ENCODE data around the gene LARP1.
A peak's percentile ranks its signal among the peaks of the same experiment; 100 is the strongest.

Gene LARP1

DNA sequence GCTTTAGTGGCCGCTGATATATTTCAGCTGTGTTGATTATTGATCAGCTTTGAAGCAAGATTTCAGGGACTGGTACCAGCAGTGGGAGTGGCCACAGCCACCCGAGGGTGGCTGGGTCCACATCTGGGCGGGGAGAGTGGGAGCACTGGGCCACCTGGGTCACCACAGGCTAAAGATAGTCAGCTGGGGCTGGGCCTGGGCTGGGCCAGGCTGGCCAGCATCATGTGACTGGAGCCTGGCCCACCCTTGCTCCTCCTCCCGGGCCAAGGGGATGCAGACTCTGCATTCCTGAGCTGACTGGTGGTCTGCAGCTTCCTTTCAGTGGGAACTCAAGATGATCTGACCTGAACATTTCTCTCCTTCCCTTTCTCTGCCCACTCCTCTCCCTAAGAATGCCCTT, 27.1 kb downstream of the LARP1 start:
- in situ Hi-C loops (cut with HindIII; ENCODE audit: low pct_ligation_motif_present, low pct_unique_long_range_greater_than_20kb, low sequenced_read_pairs): no loop called here

DNA sequence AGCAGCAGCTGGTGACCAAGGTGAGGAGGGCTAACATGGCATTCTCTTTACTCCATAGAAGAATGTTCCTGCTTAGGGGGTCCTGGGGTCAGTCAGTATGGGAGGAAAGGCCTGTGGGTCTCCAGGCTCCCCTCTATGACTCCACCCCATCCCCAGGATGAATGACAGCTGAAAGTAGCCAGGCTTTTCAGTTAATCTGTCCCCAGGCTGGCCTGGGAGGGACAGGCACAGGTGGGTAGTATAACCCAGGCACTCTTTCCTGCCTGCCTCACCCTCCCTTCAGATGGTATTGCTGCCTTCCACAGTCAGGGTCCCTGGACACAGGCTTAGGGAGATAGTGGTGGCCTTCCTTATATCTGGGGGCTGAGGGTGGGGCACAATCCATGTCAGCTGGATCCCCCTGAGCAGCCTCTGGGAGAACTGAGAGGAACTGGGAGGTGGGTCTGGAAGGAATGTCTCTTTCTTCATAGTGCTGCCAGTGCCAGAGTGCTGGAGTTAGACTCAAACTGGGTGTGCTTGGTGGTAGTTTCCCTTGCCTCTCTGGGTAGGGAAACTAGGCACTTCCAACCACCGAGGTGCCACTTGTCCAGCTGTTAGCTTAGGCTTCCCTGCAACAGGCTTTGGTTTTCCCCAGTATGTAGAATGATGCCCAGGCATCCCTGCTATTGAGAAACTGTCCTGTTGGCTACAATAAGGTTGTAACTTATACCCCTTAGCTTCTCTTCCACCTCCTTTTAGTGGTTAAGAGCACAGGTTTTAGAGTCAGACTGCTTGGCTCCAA, 27.8 kb downstream of the LARP1 start:
- no peak for DNase-seq
- in situ Hi-C loops (cut with HindIII; ENCODE audit: low pct_ligation_motif_present, low pct_unique_long_range_greater_than_20kb, low sequenced_read_pairs): no loop called here

More for the DNA sequence above, 27.1 kb downstream of the LARP1 start:
- no peak for DNase-seq

DNA sequence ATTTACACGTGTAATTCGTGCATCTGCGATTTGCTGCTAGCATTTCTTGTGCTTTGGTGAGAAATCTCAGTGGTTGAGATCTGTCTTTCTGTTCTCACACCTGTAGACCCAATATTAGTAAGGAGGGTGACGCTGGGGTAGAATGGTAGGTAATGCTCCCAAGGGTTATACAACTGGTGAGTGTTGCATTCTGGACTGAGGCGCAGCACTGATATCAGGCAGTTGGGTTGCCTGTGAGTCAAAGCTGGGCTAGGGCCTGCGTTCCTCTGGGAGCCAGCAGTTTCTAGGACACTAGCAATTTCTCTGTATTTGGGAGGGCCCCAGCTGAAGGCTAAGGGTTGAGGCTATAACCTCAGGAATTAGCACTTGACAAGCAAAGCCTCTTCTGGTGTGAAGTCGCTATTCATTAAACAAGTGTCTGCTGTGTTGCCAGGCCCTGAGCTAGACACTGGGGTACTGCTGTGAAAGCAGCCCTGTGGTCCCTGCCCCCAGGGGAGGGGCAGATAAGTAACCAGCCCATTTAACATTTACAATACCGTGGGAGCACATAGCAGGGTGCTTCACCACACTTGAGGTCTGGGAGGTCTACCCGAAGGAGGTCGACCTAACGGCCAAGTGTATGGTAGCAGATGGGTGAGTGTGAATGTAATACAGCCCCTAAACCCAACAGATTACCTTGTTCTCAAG, 28.7 kb downstream of the LARP1 start:
- DNase-seq: no peak
- in situ Hi-C loops (cut with HindIII; ENCODE audit: low pct_ligation_motif_present, low pct_unique_long_range_greater_than_20kb, low sequenced_read_pairs): no loop called here

DNA sequence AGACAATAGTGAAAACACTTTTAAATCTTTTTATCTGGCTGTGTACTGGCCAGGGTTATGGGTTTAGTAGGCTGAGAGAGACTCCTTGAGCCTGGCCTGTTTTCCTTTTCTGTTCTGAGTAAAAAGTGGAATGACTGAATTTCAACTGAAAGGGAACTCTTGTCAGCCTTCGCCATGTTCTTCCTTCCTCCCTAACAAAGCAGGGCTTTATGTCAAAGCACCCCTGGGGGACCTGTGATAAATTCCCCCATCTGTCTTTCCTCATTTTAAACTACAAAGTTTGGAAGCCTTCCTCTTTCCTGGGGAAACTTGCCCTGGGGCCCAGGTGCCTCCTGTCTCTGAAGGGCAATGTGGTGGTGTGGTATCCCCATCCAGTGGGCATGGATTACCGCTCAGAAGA, 29.7 kb downstream of the LARP1 start:
- no peak for DNase-seq
- in situ Hi-C loops (cut with HindIII; ENCODE audit: low pct_ligation_motif_present, low pct_unique_long_range_greater_than_20kb, low sequenced_read_pairs): no loop called here

DNA sequence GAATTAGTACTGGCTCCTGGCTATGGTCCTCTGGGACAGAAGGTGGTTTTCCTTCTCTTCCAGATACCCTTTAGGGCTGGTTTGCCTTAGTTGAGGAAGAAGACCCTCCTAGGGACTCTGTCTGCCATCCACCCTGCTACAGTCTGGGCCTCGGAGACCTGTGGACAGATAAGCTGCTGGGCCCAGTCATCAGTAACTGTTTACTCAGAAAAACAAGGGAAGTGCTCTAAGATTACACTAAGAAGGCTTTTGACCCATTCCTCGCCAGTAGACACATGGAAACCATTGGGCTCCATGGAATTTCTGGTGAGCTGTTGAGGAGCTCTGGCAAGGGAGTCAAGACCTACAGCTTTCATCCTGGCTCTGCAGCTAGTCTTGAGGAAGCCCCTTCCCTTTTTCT, 31.2 kb downstream of the LARP1 start:
- DNase-seq: no peak
- in situ Hi-C loops (cut with HindIII; ENCODE audit: low pct_ligation_motif_present, low pct_unique_long_range_greater_than_20kb, low sequenced_read_pairs): no loop called here

DNA sequence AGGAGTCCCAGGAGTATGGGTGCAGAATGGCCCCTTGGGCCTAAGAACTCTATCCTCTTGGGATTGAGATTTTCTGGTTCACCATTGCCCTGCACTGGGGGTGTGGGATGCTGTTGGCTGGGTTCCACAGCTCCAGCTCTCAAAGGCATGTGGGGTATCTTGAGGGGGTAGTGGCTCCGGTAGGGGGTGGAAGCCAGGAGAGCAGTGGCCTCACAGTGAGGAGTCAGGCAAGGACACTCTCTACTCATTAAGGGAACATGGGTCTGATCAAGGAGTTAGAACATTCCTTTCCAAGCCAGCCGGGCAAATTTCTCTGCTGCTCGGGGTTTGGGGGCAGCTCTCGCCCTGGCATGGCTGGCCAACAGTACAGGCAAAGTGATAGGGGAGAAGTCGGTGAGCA, 33.0 kb downstream of the LARP1 start:
- no peak for DNase-seq
- in situ Hi-C loops (cut with HindIII; ENCODE audit: low pct_ligation_motif_present, low pct_unique_long_range_greater_than_20kb, low sequenced_read_pairs): no loop called here

DNA sequence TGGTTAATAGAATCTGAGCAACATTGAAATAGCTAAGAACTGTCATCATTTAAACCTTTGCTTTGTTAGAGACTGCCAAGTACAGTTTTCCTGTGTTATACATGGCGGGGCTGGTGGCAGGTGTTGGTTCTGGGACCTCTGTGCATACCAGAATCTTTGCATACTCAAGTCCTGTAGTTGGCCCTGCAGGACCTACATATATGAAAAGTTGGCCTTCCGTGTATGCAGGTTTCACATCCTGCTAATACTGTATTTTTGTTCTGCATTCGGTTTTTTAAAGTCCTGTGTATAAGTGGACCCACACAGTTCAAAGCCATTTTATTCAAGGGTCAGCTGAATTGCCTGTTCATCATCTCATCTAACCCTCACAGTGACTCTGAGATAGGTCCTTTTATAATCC, 36.4 kb downstream of the LARP1 start:
- DNase-seq: no peak
- in situ Hi-C loops (cut with HindIII; ENCODE audit: low pct_ligation_motif_present, low pct_unique_long_range_greater_than_20kb, low sequenced_read_pairs): no loop called here

DNA sequence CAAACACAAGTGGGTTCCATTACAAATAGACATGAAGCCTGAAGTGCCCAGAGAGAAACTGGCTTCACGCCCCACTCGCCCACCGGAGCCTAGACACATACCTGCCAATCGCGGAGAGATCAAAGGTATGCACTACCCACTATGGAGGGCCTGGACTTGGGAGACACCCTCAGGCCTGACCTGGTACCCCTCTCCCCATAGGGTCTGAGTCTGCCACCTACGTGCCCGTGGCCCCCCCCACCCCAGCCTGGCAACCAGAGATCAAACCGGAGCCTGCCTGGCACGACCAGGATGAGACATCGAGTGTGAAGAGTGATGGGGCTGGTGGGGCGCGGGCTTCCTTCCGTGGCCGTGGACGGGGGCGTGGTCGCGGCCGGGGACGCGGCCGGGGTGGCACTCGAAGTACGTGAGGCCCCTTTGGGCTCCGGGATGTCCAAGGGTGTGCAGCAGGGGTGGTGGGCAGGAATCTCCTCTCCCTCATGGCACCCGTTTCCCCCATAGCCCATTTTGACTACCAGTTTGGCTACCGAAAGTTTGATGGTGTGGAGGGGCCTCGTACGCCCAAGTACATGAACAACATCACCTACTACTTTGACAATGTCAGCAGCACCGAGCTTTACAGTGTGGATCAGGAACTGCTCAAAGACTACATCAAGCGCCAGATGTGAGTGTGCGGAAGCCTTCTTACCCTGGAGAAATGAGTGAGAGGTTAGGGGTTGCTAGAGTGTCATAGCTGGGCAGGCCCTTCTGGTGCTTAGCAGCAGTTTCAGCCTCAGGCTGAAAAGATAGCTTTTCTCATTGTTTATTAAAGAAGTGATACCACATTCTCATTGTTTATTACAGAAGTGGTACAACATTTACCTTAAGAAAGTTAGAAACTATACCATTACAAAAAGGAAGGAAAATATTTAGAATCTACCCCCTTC, 38.7 kb downstream of the LARP1 start:
- in situ Hi-C loops (cut with HindIII; ENCODE audit: low pct_ligation_motif_present, low pct_unique_long_range_greater_than_20kb, low sequenced_read_pairs): no loop called here
- DNase-seq: no peak

DNA sequence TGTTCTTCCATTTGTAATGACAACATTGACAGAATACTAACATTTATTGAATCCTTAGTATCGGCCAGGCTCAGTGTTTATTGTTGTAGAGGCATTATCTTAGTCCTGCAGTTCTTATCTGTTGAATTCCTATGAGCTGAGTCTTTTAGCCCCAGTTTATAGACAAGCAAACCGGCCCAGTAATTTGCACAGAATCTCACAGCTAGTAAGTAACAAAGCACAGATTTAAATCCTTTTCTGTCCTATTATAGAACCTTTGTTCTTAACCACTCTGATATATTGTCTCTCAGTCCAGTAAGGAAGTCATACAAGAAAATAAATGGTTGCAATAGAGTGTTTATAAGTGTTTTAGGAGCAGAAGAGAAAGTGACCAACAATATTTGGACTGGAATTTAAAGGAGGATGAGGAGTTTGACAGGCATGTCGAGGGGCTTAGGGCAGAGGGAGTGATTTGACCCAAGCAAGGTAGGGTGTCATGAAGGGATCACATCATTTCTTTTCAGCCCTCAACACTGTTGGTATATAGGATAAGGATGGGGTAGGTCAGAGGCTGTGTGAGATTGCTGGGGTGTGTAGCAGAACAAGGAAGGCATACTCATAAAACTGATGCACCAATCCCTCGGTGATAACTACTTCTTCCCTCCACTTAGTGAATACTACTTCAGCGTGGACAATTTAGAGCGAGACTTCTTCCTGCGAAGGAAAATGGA, 39.5 kb downstream of the LARP1 start:
- in situ Hi-C loops (cut with HindIII; ENCODE audit: low pct_ligation_motif_present, low pct_unique_long_range_greater_than_20kb, low sequenced_read_pairs): no loop called here
- no peak for DNase-seq

DNA sequence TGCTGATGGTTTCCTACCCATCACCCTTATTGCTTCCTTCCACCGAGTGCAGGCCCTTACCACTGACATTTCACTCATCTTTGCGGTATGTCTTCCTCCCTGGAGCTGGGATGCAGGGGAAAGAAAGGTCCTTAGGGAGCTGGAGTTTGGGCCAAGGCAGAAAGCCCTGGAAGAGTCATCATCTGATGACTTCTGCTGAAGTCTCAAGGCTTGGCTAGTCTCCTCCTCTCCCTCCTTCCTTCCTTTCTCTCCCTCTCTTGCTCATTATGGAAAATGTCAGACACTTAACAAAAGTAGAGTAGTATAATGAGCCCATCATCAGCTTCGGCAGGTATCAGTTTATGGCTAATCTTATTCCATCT, 40.0 kb downstream of the LARP1 start:
- DNase-seq: no peak
- in situ Hi-C loops (cut with HindIII; ENCODE audit: low pct_ligation_motif_present, low pct_unique_long_range_greater_than_20kb, low sequenced_read_pairs): no loop called here

DNA sequence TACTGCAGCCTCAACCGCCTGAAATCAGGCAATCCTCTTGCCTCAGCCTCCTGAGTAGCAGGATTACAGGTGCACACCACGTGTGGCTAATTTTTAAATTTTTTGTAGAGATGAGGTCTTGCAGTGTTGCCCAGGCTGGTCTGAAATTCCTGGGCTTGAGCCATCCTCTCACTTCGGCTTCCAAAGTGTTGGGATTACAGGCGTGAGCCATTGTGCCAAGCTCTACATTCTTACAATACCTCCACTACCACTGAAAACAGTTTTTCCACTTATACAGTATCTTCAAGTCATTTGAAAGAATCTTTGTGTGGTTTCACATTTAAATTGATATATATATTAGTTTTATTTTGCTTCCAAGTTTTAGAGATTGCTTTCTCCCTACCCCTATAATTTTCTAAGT, 42.6 kb downstream of the LARP1 start:
- in situ Hi-C loops (cut with HindIII; ENCODE audit: low pct_ligation_motif_present, low pct_unique_long_range_greater_than_20kb, low sequenced_read_pairs): no loop called here
- no peak for DNase-seq

DNA sequence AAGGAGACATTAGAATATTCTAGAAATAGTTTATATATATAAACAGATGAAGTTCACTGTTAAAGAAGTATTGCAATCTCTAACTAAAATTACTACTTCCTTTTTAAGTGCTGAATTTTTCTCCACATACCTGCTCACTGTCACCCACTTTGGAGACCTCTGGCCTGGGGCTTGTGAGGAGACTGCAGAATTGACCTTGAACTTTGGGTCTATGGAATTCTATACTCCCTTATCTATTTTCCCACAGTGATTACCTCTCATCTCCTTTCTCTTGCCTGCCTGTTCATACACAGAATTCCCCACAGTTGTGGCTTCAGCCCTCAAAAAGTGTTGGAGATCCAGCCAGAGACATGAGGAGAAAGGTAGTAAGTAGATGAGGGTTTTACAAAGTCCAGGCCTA, 45.4 kb downstream of the LARP1 start:
- no peak for DNase-seq
- in situ Hi-C loops (cut with HindIII; ENCODE audit: low pct_ligation_motif_present, low pct_unique_long_range_greater_than_20kb, low sequenced_read_pairs): no loop called here

DNA sequence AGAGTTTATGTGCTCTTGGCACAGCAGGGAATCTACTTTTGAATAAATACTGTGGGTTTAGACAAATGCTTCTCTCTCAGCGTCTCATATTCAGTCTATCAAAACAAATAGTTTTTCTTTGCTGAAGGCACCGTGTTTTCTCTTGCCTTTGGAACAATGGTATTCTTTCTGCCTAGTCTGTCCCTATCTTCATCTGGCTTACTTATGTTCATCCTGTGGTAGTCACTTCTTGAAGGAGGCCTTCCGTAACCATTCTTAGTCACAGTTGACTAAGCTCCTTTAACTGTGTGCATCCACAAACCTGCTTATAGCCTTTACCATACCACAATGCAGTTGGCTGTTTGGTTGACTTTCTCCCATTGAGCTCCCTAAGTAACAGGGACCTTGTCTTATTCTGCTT, 45.9 kb downstream of the LARP1 start:
- DNase-seq: no peak
- in situ Hi-C loops (cut with HindIII; ENCODE audit: low pct_ligation_motif_present, low pct_unique_long_range_greater_than_20kb, low sequenced_read_pairs): no loop called here

DNA sequence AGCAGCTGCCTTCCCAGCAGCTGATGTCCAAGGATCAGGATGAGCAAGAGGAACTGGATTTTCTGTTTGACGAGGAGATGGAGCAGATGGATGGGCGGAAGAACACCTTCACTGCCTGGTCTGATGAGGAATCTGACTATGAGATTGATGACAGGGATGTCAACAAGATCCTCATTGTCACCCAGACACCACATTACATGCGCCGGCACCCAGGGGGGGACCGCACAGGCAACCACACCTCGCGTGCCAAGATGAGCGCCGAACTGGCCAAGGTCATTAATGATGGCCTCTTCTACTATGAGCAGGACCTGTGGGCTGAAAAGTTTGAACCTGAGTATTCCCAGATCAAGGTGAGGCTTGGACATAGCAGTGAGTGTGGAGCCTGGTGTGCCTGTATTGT, 46.9 kb downstream of the LARP1 start:
- in situ Hi-C loops (cut with HindIII; ENCODE audit: low pct_ligation_motif_present, low pct_unique_long_range_greater_than_20kb, low sequenced_read_pairs): no loop called here
- no peak for DNase-seq

DNA sequence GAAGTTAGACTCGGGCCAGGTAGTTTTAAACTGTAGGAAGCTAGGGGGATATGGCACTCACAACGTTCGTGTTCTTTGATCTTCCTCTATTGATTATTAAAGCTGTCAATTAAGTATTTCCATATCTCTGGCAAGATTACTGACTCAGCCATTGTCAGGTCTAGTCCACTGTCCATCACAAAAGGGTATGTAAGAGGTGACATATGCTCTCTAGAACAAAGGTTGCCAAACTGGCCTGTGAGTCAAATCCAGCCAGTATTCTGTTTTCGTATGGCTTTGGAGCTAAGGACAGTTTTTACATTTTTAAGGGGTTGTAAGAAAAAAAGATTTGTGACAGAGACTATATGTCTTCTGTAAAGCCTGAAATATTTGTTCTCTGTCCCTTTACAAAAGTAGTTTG, 51.0 kb downstream of the LARP1 start:
- DNase-seq: no peak
- in situ Hi-C loops (cut with HindIII; ENCODE audit: low pct_ligation_motif_present, low pct_unique_long_range_greater_than_20kb, low sequenced_read_pairs): no loop called here

DNA sequence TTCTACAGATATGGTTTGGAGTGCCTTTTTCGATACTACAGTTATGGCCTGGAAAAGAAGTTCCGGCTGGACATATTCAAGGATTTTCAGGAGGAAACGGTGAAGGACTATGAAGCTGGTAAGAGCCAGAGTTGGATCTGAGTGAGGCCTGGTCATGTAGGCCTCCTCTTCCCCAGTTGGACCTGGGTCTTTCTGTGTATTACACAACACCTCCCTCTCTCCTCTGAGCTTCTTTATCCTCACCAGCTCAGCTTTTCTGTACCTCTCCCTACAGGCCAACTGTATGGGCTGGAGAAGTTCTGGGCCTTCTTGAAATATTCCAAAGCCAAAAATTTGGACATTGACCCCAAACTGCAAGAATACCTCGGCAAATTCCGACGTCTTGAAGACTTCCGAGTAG, 56.1 kb downstream of the LARP1 start:
- DNase-seq: no peak
- in situ Hi-C loops (cut with HindIII; ENCODE audit: low pct_ligation_motif_present, low pct_unique_long_range_greater_than_20kb, low sequenced_read_pairs): no loop called here

DNA sequence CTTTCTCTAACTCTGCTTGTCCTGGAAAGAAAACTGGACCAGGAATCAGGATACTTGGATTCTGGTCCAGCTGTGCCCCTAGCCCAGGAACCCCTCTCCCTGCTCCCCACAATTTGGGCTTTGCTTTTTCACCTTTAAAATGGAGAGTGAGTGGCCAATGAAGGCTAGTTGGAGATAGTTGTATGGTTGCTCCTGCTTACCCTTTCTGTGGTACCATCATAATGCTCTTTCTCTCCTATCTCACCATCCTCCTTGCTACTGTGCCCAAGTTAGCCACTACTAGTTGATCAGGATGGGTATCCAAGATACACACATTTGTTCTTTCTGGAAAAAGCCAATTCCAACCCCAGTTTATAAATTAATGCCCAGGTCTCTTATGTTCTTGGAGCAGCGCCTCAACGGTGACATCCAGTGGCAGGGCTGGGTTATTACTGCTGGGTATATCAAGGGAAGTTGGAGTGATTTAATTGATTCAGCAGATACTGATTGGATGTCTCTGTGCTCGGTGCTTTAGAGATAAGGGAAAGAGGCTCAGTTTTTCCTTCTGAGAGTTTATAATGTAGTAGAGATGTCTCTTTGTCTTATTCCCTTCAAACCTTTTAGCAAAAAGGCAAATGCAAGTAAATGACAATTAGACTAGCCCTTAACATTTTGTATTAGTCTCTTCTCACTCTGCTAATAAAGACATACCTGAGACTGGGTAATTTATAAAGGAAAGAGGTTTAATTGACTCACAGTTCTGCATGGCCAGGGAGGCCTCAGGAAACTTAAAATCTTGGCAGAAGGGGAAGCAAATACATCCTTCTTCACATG, 56.7 kb downstream of the LARP1 start:
- peak; percentile 55 for DNase-seq
- in situ Hi-C loops (cut with HindIII; ENCODE audit: low pct_ligation_motif_present, low pct_unique_long_range_greater_than_20kb, low sequenced_read_pairs): no loop called here

DNA sequence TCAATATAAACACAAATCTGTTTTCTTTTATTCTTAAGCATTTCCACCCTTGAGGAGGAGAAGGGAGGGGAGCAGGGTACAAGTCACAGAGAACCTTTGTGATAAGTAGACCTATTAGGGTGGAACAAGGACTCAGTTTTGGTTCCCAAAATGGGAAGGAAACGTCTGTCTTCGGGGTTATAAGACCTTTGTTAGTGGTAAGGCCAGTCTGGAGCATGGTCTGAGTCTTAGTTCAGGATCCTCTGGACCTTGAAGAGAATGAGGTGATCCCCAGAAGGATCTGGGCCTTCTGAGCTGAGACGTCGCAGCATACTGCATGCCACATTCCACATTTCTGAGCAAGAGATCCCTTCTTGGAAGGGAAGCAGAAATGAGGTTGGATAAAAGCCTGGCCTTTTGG, 58.0 kb downstream of the LARP1 start:
- DNase-seq: no peak
- in situ Hi-C loops (cut with HindIII; ENCODE audit: low pct_ligation_motif_present, low pct_unique_long_range_greater_than_20kb, low sequenced_read_pairs): no loop called here

Measured in ACHN (cell line).